Measurements from ENCODE around the gene EIF4A3.

Gene EIF4A3

GRCh38 chr17:80147035-80147822, at the start of gene EIF4A3:
Gene EIF4A3 (minus strand): TSS chr17:80147128. CDS start chr17:80146961, 167 bp downstream.
- H3K36me3 ChIP-seq (ENCODE audit: control insufficient read depth, insufficient read depth, low read length, severe bottlenecking): peaks cover 19% of the 10 kb centered on the region

GRCh38 chr17:80196652-80197051, 49.7 kb upstream of the EIF4A3 start:
- Histone ChIP-seq H3K9ac (ENCODE audit: low read length) (no peak overlapping the region), H3K4me1 (ENCODE audit: control insufficient read depth, insufficient read depth, low read length) (no peaks in the 10 kb centered on the region), H3K27me3 (replicated peaks; ENCODE audit: control insufficient read depth, insufficient read depth, low read length) (peaks cover 29% of the 10 kb centered on the region), H3K9me3 (ENCODE audit: control insufficient read depth, low read length) (no peaks in the 10 kb centered on the region), H3K4me3 (ENCODE audit: low read length) (no peak overlapping the region), H3K36me3 (ENCODE audit: control insufficient read depth, insufficient read depth, low read length, severe bottlenecking) (no peaks in the 10 kb centered on the region)
- DNase-seq (ENCODE audit: low read depth): no peak

More at GRCh38 chr17:80147035-80147822, at the start of gene EIF4A3:
- Histone ChIP-seq H3K27me3 (replicated peaks; ENCODE audit: control insufficient read depth, insufficient read depth, low read length) (no peaks in the 10 kb centered on the region), H3K9me3 (ENCODE audit: control insufficient read depth, low read length) (no peaks in the 10 kb centered on the region), H3K4me3 (ENCODE audit: low read length) (peak within 1 kb of the TSS; percentile 92), H3K4me1 (ENCODE audit: control insufficient read depth, insufficient read depth, low read length) (peaks cover 29% of the 10 kb centered on the region), H3K9ac (ENCODE audit: low read length) (peak within 1 kb of the TSS; percentile 98)
- peak; percentile 100 for DNase-seq (ENCODE audit: low read depth)

- peak; percentile 11 for DNase-seq (ENCODE audit: low read depth)
- Histone ChIP-seq H3K9me3 (ENCODE audit: control insufficient read depth, low read length) (no peaks in the 10 kb centered on the region), H3K4me1 (ENCODE audit: control insufficient read depth, insufficient read depth, low read length) (no peaks in the 10 kb centered on the region), H3K9ac (ENCODE audit: low read length) (no peak overlapping the region), H3K27me3 (replicated peaks; ENCODE audit: control insufficient read depth, insufficient read depth, low read length) (peaks cover 37% of the 10 kb centered on the region), H3K36me3 (ENCODE audit: control insufficient read depth, insufficient read depth, low read length, severe bottlenecking) (no peaks in the 10 kb centered on the region), H3K4me3 (ENCODE audit: low read length) (no peak overlapping the region)
Observed at GRCh38 chr17:80195671-80196529, 49.0 kb upstream of the EIF4A3 start.

- no peak overlapping the region for H3K9ac ChIP-seq (ENCODE audit: low read length)
- DNase-seq (ENCODE audit: low read depth): no peak
- no peak overlapping the region for H3K4me3 ChIP-seq (ENCODE audit: low read length)
- H3K4me1 ChIP-seq (ENCODE audit: control insufficient read depth, insufficient read depth, low read length): no peaks in the 10 kb centered on the region
- no peaks in the 10 kb centered on the region for H3K36me3 ChIP-seq (ENCODE audit: control insufficient read depth, insufficient read depth, low read length, severe bottlenecking)
- peaks cover 42% of the 10 kb centered on the region for H3K27me3 ChIP-seq (replicated peaks; ENCODE audit: control insufficient read depth, insufficient read depth, low read length)
- H3K9me3 ChIP-seq (ENCODE audit: control insufficient read depth, low read length): no peaks in the 10 kb centered on the region
Observed at GRCh38 chr17:80195141-80195540, 48.2 kb upstream of the EIF4A3 start.

- peaks cover 10% of the 10 kb centered on the region for H3K4me1 ChIP-seq (ENCODE audit: control insufficient read depth, insufficient read depth, low read length)
- H3K9ac ChIP-seq (ENCODE audit: low read length): no peak overlapping the region
- H3K36me3 ChIP-seq (ENCODE audit: control insufficient read depth, insufficient read depth, low read length, severe bottlenecking): no peaks in the 10 kb centered on the region
- no peak for DNase-seq (ENCODE audit: low read depth)
- no peak overlapping the region for H3K4me3 ChIP-seq (ENCODE audit: low read length)
- no peaks in the 10 kb centered on the region for H3K9me3 ChIP-seq (ENCODE audit: control insufficient read depth, low read length)
- peaks cover 45% of the 10 kb centered on the region for H3K27me3 ChIP-seq (replicated peaks; ENCODE audit: control insufficient read depth, insufficient read depth, low read length)
Observed at GRCh38 chr17:80191865-80192661, 45.1 kb upstream of the EIF4A3 start.

GRCh38 chr17:80191192-80191591, 44.3 kb upstream of the EIF4A3 start:
- H3K4me1 ChIP-seq (ENCODE audit: control insufficient read depth, insufficient read depth, low read length): peaks cover 14% of the 10 kb centered on the region
- H3K9ac ChIP-seq (ENCODE audit: low read length): no peak overlapping the region
- H3K27me3 ChIP-seq (replicated peaks; ENCODE audit: control insufficient read depth, insufficient read depth, low read length): peaks cover 45% of the 10 kb centered on the region
- no peak overlapping the region for H3K4me3 ChIP-seq (ENCODE audit: low read length)
- DNase-seq (ENCODE audit: low read depth): no peak
- no peaks in the 10 kb centered on the region for H3K36me3 ChIP-seq (ENCODE audit: control insufficient read depth, insufficient read depth, low read length, severe bottlenecking)
- H3K9me3 ChIP-seq (ENCODE audit: control insufficient read depth, low read length): no peaks in the 10 kb centered on the region

- Histone ChIP-seq H3K4me1 (ENCODE audit: control insufficient read depth, insufficient read depth, low read length) (peaks cover 14% of the 10 kb centered on the region), H3K27me3 (replicated peaks; ENCODE audit: control insufficient read depth, insufficient read depth, low read length) (peaks cover 50% of the 10 kb centered on the region)
- DNase-seq (ENCODE audit: low read depth): no peak
Observed at GRCh38 chr17:80190716-80191115, 43.8 kb upstream of the EIF4A3 start.

GRCh38 chr17:80189611-80190010, 42.7 kb upstream of the EIF4A3 start:
- DNase-seq (ENCODE audit: low read depth): no peak
- H3K36me3 ChIP-seq (ENCODE audit: control insufficient read depth, insufficient read depth, low read length, severe bottlenecking): no peaks in the 10 kb centered on the region
- H3K4me3 ChIP-seq (ENCODE audit: low read length): no peak overlapping the region

More at GRCh38 chr17:80190716-80191115, 43.8 kb upstream of the EIF4A3 start:
- H3K4me3 ChIP-seq (ENCODE audit: low read length): no peak overlapping the region
- no peak overlapping the region for H3K9ac ChIP-seq (ENCODE audit: low read length)
- H3K36me3 ChIP-seq (ENCODE audit: control insufficient read depth, insufficient read depth, low read length, severe bottlenecking): no peaks in the 10 kb centered on the region
- no peaks in the 10 kb centered on the region for H3K9me3 ChIP-seq (ENCODE audit: control insufficient read depth, low read length)

GRCh38 chr17:80187515-80187941, 40.6 kb upstream of the EIF4A3 start:
- no peaks in the 10 kb centered on the region for H3K36me3 ChIP-seq (ENCODE audit: control insufficient read depth, insufficient read depth, low read length, severe bottlenecking)
- H3K4me3 ChIP-seq (ENCODE audit: low read length): peak overlapping the region; percentile 79
- H3K9ac ChIP-seq (ENCODE audit: low read length): peak overlapping the region; percentile 78
- H3K27me3 ChIP-seq (replicated peaks; ENCODE audit: control insufficient read depth, insufficient read depth, low read length): peaks cover 31% of the 10 kb centered on the region
- no peak for DNase-seq (ENCODE audit: low read depth)
- no peaks in the 10 kb centered on the region for H3K9me3 ChIP-seq (ENCODE audit: control insufficient read depth, low read length)
- peaks cover 14% of the 10 kb centered on the region for H3K4me1 ChIP-seq (ENCODE audit: control insufficient read depth, insufficient read depth, low read length)

More at GRCh38 chr17:80189611-80190010, 42.7 kb upstream of the EIF4A3 start:
- H3K9me3 ChIP-seq (ENCODE audit: control insufficient read depth, low read length): no peaks in the 10 kb centered on the region
- H3K4me1 ChIP-seq (ENCODE audit: control insufficient read depth, insufficient read depth, low read length): peaks cover 14% of the 10 kb centered on the region
- no peak overlapping the region for H3K9ac ChIP-seq (ENCODE audit: low read length)
- H3K27me3 ChIP-seq (replicated peaks; ENCODE audit: control insufficient read depth, insufficient read depth, low read length): peaks cover 46% of the 10 kb centered on the region

GRCh38 chr17:80187090-80187489, 40.2 kb upstream of the EIF4A3 start:
- no peak for DNase-seq (ENCODE audit: low read depth)
- Histone ChIP-seq H3K27me3 (replicated peaks; ENCODE audit: control insufficient read depth, insufficient read depth, low read length) (peaks cover 27% of the 10 kb centered on the region), H3K4me1 (ENCODE audit: control insufficient read depth, insufficient read depth, low read length) (peaks cover 14% of the 10 kb centered on the region), H3K9ac (ENCODE audit: low read length) (peak overlapping the region; percentile 78), H3K4me3 (ENCODE audit: low read length) (peak overlapping the region; percentile 79), H3K9me3 (ENCODE audit: control insufficient read depth, low read length) (no peaks in the 10 kb centered on the region), H3K36me3 (ENCODE audit: control insufficient read depth, insufficient read depth, low read length, severe bottlenecking) (no peaks in the 10 kb centered on the region)

All from adipocyte (in vitro differentiated cells).